GM19467 (cell line): ENCODE data around the gene RDH5.
"Not testable (repeated sequence)": the region's sequence is repeated elsewhere in the genome, so short reads cannot be mapped to it uniquely, and the experiment has no call there.

Experiments
- ATAC-seq: cut with Tn5 transposase; IDR thresholded peaks from one replicate; pipeline ENCODE4 v1.9.1; 2021; ENCODE audit warnings: mild to moderate bottlenecking, moderate library complexity; ENCODE audit not compliant: unreplicated experiment

RDH5 gene

DNA sequence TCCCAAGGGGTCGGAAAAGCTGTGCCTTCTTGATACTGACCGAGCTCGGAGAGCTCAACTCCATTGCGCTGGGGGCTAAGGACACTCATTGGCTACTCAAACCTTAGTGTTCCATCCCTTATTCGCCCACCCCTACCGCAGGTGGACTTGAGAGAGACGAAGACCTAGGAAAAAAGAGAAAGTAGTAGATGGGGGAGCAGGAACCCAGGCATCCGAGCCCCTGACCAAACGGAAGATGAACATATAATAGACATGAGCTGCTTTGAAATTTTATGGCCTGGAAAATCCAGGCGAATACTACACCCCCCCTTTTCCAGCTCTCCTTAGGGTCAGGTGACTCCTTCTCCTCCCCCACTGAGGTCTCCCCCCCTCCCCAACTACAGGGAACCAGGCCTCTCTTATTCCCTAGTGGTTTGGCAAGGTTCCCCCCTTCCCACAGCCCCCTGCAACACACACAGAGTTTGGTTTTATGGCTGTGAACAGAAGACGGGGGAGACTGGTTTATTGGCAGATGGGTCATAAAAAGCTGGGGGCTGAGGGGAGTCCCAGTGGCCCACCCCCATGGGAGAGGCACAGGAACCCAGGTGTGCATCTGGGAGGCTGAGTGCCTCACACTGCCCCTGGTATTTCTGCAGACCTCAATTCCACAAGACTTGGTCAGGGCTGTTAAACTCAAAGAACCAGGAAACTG is 24.3 kb downstream of the RDH5 start:
- ATAC-seq: no peak

DNA sequence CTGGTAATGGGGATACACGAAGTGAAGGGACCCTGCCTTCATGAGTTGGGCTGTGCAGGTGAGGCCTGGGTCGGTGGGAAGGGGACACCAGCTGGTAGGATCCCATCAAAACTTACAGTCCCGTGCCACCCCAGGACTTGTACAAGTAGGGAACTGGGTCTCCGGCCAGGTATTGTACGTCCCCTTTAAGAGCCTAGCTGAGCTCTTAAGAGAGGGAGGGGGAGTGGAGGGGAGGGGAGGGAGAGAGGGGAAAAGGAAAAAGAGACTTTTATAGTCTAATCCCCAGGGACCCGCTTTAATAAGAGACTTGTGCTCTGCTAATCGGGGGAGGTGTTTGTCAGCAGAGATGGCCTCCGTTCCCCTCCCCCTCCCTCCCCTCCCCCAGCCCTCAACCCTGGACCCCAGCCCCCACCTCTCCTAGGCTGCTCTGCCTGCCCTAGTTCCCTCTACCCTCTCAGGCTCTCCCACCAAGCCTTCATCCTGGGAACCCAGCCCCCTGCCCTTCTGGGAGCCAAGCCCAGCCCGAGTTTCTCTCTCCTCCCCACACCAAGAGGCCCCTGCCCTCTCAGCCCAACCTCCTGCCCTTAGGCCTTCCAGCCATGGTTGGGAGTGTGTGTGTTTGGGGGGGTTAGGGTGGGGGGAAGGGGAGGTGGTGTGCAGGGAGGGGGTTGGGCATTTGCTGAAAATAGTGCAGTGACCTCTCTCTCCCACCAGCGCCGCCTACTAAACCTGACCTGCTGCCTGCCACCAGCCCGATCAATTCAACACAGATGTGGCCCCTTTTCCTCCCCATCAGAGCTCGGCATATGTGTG is 25.4 kb downstream of the RDH5 start:
- ATAC-seq: no peak

DNA sequence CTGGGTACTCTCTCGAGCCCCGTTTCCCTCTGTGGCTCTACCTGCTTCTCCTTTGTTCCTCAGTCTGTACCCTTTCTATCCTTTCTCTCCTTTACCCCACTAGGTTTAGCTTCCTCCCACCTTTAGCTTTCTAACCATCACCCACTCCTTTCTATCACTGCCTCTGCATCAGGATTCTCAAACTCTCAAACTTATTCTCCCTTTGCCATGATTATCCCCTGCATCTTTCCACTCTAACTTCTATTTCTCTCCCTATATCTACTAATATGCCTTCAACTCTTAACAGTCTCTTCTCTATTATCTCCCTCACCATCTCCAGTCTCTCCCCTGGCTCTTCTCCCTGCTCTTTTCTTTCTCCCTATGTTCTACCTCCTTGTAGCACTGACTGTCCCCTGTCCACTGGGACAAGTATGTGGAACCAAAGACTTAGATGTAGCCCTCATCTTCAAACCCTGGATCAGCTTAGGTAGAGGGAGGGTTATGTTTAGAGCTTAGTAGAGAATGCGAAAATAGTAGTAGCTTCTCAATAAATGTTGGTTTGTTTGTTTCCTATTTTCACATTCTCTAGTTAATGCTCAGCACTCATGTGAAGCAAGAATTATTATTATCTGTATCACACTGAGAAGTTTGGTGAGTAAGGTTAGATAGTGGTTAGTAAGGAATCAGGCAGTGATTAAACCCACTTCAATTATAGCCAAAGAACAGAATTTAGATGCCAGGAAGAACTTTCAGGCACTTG is 26.1 kb downstream of the RDH5 start:
- ATAC-seq: no peak

DNA sequence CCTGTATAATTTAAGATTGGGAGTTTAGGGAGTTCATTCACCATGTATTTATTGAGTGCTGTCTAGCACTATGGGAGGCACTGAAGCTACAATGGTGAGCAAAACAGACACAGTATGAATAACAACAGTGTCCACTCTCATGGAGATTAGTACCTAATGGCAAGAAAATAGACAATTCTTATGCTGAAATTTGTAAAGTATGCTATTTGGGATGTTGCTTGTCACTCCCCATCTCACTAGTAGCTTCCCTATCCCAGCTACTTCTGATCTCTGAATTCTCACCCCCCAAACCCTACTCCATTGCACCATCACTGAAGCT is 26.7 kb downstream of the RDH5 start:
- ATAC-seq: no peak

DNA sequence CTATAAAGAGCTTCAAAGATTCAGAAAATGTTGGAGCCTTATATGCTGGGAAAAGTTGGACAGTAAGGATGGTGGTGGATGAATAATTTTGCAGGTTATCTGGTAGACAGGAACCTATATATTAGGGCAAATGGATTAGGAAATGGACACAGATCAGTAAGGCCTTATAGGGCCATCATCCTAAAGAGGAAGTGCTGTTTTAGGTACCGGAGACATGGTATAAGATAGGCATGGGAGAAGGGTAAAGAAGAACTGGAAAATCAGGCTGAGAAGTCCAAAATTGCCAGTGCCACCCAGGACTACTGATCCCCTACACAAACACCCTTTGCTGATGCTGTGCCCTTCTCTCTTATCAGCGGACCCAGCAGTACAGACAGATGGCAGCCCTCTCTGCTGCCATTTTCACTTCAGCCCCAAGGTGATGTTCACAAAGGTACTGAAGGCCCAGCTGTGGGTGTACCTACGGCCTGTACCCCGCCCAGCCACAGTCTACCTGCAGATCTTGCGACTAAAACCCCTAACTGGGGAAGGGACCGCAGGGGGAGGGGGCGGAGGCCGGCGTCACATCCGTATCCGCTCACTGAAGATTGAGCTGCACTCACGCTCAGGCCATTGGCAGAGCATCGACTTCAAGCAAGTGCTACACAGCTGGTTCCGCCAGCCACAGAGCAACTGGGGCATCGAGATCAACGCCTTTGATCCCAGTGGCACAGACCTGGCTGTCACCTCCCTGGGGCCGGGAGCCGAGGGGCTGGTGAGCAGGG is 28.2 kb downstream of the RDH5 start:
- ATAC-seq: no peak

DNA sequence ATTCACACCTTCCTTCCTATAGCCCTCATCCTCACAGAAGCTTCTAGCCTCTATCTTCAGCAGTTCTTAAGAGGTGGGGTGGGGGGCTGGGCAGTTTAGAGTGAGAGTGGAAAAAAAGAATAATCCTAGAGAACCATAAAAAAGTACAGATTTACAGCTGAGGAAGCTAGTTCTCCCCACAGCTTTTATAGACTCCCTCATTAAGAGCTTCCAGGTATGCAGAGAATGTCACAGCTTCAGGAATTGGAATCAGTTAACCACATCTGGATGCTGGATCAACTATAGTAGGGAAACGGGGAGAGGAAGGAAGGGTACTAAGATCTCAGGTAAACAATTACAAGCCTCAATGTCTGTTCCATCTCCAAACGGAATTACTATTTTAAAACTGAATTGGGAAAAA is 35.1 kb downstream of the RDH5 start:
- ATAC-seq: no peak

DNA sequence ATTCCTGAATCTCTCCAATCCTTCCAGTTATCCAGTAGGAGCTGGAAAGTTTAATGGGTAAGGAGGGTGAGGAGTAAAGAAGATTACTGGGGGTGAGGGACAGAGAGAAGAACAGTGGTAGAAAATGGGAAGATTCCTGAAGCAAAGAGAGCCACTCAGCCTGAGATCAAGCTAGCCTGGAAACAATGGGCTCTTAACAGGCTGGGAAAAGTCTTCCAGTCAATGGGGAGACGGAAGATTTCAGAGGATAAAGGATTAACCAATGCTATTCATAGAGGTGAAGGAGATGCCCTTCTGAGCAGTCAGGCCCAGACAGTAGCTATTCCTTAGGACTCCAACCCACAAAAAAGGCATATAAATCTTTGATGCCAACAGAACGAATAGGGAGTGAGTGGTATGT is 37.5 kb downstream of the RDH5 start:
- ATAC-seq: no peak

DNA sequence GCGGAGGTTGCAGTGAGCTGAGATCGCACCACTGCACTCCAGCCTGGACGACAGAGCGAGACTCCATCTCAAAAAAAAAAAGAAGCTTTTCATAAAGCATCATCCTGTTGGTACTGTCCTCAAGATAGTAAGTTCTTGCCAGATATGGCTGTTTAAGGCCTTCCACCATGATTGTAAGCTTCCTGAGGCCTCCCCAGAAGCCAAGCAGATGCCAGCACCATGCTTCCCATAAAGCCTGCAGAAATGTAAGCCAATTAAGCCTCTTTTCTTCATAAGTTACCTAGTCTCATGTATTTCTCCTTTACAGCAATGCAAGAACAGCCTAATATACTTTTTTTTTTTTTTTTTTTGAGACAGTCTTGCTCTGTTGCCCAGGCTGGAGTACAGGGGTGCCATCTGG is 38.4 kb downstream of the RDH5 start:
- not testable (repeated sequence) for ATAC-seq

DNA sequence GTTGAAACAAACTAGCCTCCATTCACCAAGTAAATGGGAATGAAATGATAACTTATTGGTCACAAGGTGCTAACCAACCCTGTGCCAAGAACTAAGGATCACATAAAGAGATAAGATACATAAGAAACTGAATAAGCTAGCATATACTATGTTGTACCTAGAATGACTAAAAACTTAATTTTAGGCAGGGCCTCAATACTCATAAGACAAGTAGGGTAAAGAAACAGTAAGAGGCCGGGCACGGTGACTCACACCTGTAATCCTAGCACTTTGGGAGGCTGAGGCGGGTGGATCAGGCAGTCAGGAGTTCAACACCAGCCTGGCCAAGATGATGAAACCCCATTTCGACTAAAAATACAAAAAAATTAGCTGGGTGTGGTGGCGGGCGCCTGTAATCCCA is 40.5 kb downstream of the RDH5 start:
- no peak for ATAC-seq

DNA sequence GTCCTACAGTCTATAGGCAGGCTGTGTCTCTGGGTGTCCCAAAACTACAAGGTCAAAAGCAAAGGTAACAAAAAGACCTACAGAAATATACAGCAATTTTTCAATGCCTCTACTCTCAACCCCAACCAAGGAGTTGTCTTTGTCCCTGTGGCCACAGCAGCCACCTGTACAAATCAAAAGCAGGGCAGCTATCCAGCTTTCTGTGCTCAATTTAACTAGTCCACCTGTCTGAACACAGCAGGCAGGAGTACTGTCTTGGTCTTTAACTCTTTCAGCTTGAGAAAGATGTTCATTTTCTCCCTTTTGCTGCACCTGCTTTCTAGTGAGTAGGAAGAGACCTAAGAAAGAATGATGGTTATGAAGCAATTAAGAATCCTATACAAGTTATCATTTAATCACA is 42.5 kb downstream of the RDH5 start:
- ATAC-seq: no peak

DNA sequence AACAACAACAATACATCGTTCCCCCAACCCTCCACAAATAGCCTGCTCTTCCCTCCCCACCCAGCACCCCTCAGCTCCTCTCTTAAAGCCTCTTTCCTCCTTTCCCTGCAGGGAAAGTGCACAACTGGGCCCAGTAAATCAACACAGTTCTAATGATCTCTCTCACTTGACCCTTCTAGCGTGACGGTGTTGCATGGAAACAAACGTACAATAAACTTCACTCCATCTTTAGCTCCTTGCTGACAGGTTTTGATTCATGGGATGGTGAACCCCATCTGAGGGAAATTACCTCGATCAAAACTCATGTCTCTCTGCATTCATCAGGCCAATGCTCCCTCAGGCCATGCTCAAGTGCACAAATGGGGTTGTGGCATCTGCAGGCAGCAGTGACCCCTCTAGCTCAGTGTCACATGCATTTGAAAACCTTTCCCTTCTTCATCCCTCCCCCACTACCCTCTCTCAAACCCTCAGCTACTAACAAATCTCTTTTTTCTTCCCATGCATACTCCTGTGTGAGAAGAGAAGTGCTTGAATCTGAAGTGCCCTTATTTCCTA is 45.6 kb downstream of the RDH5 start:
- ATAC-seq: no peak

DNA sequence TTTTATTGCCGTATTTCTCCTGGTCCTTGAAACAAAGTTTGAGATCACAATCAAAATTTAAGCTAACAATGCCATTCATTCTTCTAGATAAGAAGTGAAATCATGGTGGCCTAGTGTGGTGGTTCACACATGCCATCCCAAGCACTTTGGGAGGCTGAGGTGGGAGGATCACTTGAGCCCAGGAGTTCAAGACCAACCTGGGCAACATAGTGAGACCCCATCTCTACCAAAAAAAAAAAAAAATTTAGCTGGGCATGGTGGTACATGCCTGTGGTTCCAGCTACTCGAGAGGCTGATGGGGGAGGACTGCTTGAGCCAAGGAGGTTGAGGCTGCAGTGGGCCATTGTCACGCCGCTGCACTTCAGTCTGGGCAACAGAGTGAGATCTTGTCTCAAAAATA is 47.0 kb downstream of the RDH5 start:
- no peak for ATAC-seq

DNA sequence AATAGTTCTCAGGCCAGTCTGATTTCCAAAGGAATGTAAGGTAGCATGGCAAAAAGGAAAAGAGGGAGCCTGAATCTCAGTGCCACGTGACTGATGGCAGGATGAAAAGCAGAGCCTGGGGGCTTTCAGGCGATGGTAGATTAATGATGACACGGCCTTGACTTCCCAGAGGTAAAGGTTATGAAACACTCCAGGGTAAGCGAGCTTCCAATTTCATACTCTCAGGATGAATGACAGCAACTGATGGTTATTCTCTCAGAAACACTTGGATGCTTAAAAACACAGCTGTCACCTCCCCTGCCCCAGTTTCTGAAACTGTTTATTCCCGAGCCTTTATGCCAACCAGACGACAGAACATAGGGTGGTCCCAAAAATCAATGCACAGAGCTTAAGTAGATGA is 51.5 kb downstream of the RDH5 start:
- no peak for ATAC-seq
